Caco-2 (cell line): ENCODE data around the gene EIF2B2. TPM values are rescaled to one million over a fixed set of nuclear protein-coding genes. Genes with fewer than 3 reads are reported as not detected.

ENCODE experiments used
- BruUV-seq: library from RNA; stranded (reverse); fragments of 400-500 nt; replicated peaks from 2 replicates; lab custom pipeline; 2021; lab: Mats Ljungman, UMichigan
- CTCF ChIA-PET: fragments of 300-600 bp; sonication (Branson Sonifier 250); formaldehyde crosslinking; loops from one replicate; lab custom pipeline; 2022; ENCODE audit warnings: antibody characterized with exemption; lab: Charles Lee
- POLR2A ChIA-PET: fragments of 300-600 bp; sonication (Branson Sonifier 250); formaldehyde crosslinking; loops from one replicate; lab custom pipeline; 2022; ENCODE audit warnings: antibody characterized with exemption; lab: Charles Lee
- DNase-seq, 2 experiments: peaks; one replicate each; pipeline versions ENCODE4 v3.0.0 to v3.0.0-alpha.2; 2020 to 2022
- H3K27me3 ChIP-seq: replicated peaks from 2 replicates; pipeline ENCODE4 v1.6.0; 2011; ENCODE audit warnings: low read length; ENCODE audit not compliant: control insufficient read depth, insufficient read depth
- H3K36me3 ChIP-seq: 2 replicates; pipeline ENCODE4 v1.5.1; 2011; ENCODE audit warnings: low read length; ENCODE audit not compliant: control insufficient read depth, insufficient read depth
- H3K4me1 ChIP-seq: fragments of 250-450 bp; sonication (Bioruptor Pico); 2 replicates; pipeline ENCODE4 v1.5.1; 2020; ENCODE audit warnings: mild to moderate bottlenecking
- H3K4me3 ChIP-seq: 2 replicates; pipeline ENCODE4 v1.5.1; 2011; ENCODE audit warnings: low read depth, mild to moderate bottlenecking, control low read depth, low read length
- H3K9me3 ChIP-seq: fragments of 250-450 bp; sonication (Bioruptor Pico); 2 replicates; pipeline ENCODE4 v1.5.1; 2020; ENCODE audit warnings: mild to moderate bottlenecking, moderate library complexity
- H3K27ac Mint-ChIP-seq: one replicate; pipeline ENCODE4 v1.8.0; 2022; ENCODE audit warnings: mixed read lengths; ENCODE audit not compliant: unreplicated experiment
- H3K27me3 Mint-ChIP-seq: one replicate; pipeline ENCODE4 v1.8.0; 2022; ENCODE audit warnings: mixed read lengths; ENCODE audit not compliant: insufficient read depth, unreplicated experiment
- H3K36me3 Mint-ChIP-seq: one replicate; pipeline ENCODE4 v1.8.0; 2022; ENCODE audit warnings: mild to moderate bottlenecking, mixed read lengths; ENCODE audit not compliant: insufficient read depth, unreplicated experiment
- H3K4me1 Mint-ChIP-seq: one replicate; pipeline ENCODE4 v1.8.0; 2022; ENCODE audit warnings: low read depth, mixed read lengths; ENCODE audit not compliant: unreplicated experiment
- H3K4me3 Mint-ChIP-seq: one replicate; pipeline ENCODE4 v1.8.0; 2022; ENCODE audit warnings: mild to moderate bottlenecking, moderate library complexity, mixed read lengths; ENCODE audit not compliant: unreplicated experiment
- H3K9me3 Mint-ChIP-seq: one replicate; pipeline ENCODE4 v1.8.0; 2022; ENCODE audit warnings: mixed read lengths; ENCODE audit not compliant: unreplicated experiment
- CTCF ChIP-seq, 2 experiments: fragments of 200-600 bp in 1 of 2; IDR thresholded peaks; 1 replicate in 1 of 2; 2 replicates in 1 of 2; pipeline versions ENCODE4 v1.5.1 to v1.8.0; 2011 to 2022; ENCODE audit warnings: antibody characterized with exemption in 1 of 2, control low read depth in 1 of 2, inconsistent platforms in 1 of 2, low read depth in 1 of 2, low read length in 1 of 2, mild to moderate bottlenecking in 1 of 2, moderate library complexity in 1 of 2; ENCODE audit not compliant: insufficient read depth in 1 of 2, severe bottlenecking in 1 of 2, unreplicated experiment in 1 of 2
- intact Hi-C: fragments of 100-400 bp; cut with micrococcal nuclease; formaldehyde crosslinking; loops from one replicate; pipeline ENCODE4 v1.10.0; 2022; ENCODE audit not compliant: unreplicated experiment
- total RNA-seq: library from RNA; stranded (reverse); gene quantifications from 2 replicates; pipeline ENCODE4 v1.2.3, GENCODE V29; 2022

The EIF2B2 gene
- total RNA-seq, 1 experiment from 2014 or later = 54.4 TPM

- Histone ChIP-seq H3K9me3 (no peaks in the 10 kb centered on the region), H3K27me3 (no peaks in the 10 kb centered on the region), H3K4me3 (no peak overlapping the region), H3K4me1 (no peaks in the 10 kb centered on the region), H3K36me3 (peaks cover 5% of the 10 kb centered on the region)
- no peak for DNase-seq
- no TSS peak for BruUV-seq
- TF ChIP-seq CTCF (IDR thresholded peaks at IDR 0.05; ENCODE audit: insufficient read depth in 1 of 2, low read depth in 1 of 2, low read length in 1 of 2, severe bottlenecking in 1 of 2, unreplicated experiment in 1 of 2) = no peak
- Mint-ChIP-seq H3K9me3 (no peaks in the 10 kb centered on the region), H3K27ac (no peak overlapping the region), H3K4me1 (no peaks in the 10 kb centered on the region), H3K27me3 (no peaks in the 10 kb centered on the region), H3K4me3 (no peak overlapping the region), H3K36me3 (peaks cover 56% of the 10 kb centered on the region)
- CTCF ChIA-PET = interaction anchor here (1.2 kb wide), 1 partner anchor 88 kb away, joined by 3 read pairs; the partner anchor contains the start of gene RPS6KL1
- POLR2A ChIA-PET = no interaction called here
- intact Hi-C loops = no loop called here
These were observed 8.8 kb downstream of the EIF2B2 start for GRCh38 chr14:75011356-75011994.

- Histone ChIP-seq H3K9me3 (no peaks in the 10 kb centered on the region), H3K27me3 (no peaks in the 10 kb centered on the region), H3K4me1 (peaks cover 3% of the 10 kb centered on the region), H3K36me3 (peaks cover 4% of the 10 kb centered on the region; the same call in 1 of the 2 replicates), H3K4me3 (no peak overlapping the region)
- peaks cover 55% of the 10 kb centered on the region for H3K36me3 Mint-ChIP-seq
- ChIA-PET POLR2A (no interaction called here), CTCF (no interaction called here)
- no peak for TF ChIP-seq CTCF (IDR thresholded peaks at IDR 0.05; ENCODE audit: insufficient read depth in 1 of 2, low read depth in 1 of 2, low read length in 1 of 2, severe bottlenecking in 1 of 2, unreplicated experiment in 1 of 2)
- no peaks in the 10 kb centered on the region for H3K27me3 Mint-ChIP-seq
- no peak overlapping the region for H3K4me3 Mint-ChIP-seq
- no peaks in the 10 kb centered on the region for H3K4me1 Mint-ChIP-seq
- H3K27ac Mint-ChIP-seq = no peak overlapping the region
- DNase-seq = no peak
- no TSS peak for BruUV-seq
- no peaks in the 10 kb centered on the region for H3K9me3 Mint-ChIP-seq
- intact Hi-C loops = no loop called here
These were observed 10.6 kb downstream of the EIF2B2 start for GRCh38 chr14:75013290-75013689.

- Mint-ChIP-seq H3K27me3 (no peaks in the 10 kb centered on the region), H3K9me3 (no peaks in the 10 kb centered on the region), H3K4me1 (peaks cover 18% of the 10 kb centered on the region), H3K27ac (no peak overlapping the region), H3K4me3 (no peak overlapping the region), H3K36me3 (peaks cover 70% of the 10 kb centered on the region)
- no peak for DNase-seq
- Histone ChIP-seq H3K27me3 (no peaks in the 10 kb centered on the region), H3K36me3 (peaks cover 4% of the 10 kb centered on the region; the same call in 1 of the 2 replicates), H3K4me1 (peaks cover 14% of the 10 kb centered on the region), H3K4me3 (no peak overlapping the region), H3K9me3 (no peaks in the 10 kb centered on the region)
- intact Hi-C loops = no loop called here
- CTCF ChIA-PET = no interaction called here
- no TSS peak for BruUV-seq
- POLR2A ChIA-PET = no interaction called here
- no peak for TF ChIP-seq CTCF (IDR thresholded peaks at IDR 0.05; ENCODE audit: insufficient read depth in 1 of 2, low read depth in 1 of 2, low read length in 1 of 2, severe bottlenecking in 1 of 2, unreplicated experiment in 1 of 2)
These were observed 12.8 kb downstream of the EIF2B2 start for GRCh38 chr14:75015496-75015895.
